GM18909 (cell line): ENCODE measurements around the gene ECEL1.

Source experiments
- ATAC-seq: cut with Tn5 transposase; IDR thresholded peaks from one replicate; pipeline ENCODE4 v1.9.1; 2021; ENCODE audit warnings: mild to moderate bottlenecking; ENCODE audit not compliant: unreplicated experiment, poor library complexity

The ECEL1 gene

DNA sequence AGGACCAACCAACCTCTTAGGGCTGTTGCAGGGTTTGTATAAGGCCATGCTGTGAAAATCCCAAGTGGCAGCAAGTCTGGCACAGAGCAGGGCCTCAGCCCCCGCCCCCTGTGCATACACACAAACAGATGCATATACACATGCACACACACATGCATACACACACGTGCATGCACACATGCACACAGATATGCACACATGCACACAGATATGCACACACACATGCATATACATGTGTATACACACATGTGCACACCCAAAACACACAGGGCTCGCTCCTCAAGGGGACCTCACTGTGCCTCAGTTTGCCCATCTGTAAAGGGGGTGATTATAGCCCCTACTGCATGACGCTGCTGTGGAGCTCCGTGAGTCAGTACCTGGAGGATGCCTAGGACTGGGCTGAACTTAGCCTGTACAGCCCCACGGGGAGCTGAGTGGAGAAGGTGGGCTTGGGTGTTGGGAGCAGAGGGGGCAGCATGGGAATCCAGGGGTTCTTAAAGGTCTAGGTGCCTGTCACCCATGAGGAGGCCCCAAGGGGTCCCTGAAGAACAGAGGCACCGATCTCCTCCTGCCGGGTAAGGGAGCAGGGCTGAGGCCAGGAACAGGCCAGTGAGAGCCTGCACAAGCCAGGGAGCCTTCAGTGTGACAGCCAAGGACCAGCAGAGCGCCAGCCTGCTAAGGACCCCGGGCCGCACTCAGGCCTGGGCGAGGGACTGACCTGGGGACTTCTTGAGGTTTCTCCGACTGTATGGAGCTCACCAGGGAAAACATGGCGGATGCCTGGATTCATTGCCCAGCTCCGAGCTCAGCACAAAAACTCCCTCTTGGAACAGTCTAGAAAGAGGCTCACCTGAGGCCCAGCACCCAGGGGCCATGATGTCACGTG lies 55.7 kb downstream of the ECEL1 start:
- ATAC-seq: no peak
